GM10266 (cell line): ENCODE results near the gene SMARCA4.

Experiments used
- DNase-seq: peaks from one replicate; pipeline ENCODE4 v3.0.0; 2012; ENCODE audit errors: extremely low spot score
- TF ChIP-seq, protein P1 (sequence below): IDR thresholded peaks from 2 replicates; pipeline ENCODE4 v1.5.1; 2012; ENCODE audit warnings: mild to moderate bottlenecking, low read depth; ENCODE audit not compliant: control insufficient read depth, insufficient read depth; ENCODE audit errors: missing control alignments

The SMARCA4 gene

DNA sequence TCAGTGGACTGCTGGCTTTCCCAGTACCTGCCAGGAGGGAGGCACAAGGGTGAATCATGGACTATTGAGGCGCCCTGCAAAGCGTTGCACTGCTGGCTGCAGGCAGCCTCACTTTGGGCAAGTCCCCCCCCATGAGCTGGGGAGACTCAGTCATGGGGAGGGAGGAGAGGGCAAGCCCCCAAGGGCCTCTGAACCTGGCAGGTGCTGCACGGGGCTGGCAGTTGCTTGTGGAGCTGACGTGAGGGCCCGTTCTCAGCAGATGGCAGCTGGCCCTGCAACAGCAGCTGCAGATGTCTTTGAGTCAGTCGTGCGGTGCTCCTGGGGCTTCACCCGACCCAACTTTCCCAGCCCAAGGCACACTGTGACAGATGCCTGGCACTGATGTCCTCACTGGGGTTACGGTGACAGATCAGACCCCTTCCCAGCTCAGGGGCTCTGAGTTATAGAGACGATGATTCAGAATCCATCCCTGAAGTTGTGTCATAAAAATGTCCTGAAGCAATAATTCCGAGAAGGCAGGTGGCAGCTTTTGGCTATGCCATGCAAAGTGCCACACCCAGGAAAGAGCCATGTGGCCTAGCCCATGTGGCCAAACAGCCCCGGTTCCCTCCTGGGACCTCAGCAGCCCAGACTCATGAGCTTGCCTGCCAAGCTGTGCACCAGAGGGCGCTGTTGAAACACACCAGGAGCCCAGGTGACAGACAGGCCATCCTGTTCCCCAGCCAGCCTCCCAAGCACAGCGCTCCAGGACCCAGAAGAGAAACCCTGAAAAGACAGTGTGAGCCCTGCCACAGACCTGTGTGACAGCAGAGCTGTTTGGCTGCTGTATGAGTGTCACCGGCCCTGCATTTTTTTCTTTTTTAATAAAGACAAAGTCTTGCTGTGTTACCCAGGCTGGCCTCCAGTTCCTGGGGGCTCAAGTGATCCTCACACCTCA, 74.9 kb downstream of the SMARCA4 start:
- TF ChIP-seq, protein P1, sequence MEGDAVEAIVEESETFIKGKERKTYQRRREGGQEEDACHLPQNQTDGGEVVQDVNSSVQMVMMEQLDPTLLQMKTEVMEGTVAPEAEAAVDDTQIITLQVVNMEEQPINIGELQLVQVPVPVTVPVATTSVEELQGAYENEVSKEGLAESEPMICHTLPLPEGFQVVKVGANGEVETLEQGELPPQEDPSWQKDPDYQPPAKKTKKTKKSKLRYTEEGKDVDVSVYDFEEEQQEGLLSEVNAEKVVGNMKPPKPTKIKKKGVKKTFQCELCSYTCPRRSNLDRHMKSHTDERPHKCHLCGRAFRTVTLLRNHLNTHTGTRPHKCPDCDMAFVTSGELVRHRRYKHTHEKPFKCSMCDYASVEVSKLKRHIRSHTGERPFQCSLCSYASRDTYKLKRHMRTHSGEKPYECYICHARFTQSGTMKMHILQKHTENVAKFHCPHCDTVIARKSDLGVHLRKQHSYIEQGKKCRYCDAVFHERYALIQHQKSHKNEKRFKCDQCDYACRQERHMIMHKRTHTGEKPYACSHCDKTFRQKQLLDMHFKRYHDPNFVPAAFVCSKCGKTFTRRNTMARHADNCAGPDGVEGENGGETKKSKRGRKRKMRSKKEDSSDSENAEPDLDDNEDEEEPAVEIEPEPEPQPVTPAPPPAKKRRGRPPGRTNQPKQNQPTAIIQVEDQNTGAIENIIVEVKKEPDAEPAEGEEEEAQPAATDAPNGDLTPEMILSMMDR = peak; percentile 97
- peak; percentile 94 for DNase-seq

DNA sequence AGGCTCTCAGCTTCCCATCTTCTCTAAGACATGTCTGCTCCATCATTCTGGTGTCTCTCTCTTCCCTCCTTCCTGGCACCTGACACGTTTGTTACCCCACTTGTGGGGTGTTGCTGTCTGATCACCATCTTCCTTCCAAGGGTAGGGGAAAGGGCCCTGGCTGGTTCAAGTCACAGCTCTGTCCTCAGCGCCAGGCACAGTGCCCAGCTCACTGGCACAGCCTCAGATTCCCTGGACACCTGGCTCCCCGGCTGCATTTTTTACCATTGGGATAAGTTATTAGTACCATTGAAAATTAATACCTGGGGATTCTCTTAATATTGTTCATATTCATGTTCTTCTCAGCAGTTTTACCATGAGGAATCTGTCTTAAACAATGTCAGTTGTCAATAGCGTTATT, 77.7 kb downstream of the SMARCA4 start:
- TF ChIP-seq, protein P1 = no peak
- no peak for DNase-seq

DNA sequence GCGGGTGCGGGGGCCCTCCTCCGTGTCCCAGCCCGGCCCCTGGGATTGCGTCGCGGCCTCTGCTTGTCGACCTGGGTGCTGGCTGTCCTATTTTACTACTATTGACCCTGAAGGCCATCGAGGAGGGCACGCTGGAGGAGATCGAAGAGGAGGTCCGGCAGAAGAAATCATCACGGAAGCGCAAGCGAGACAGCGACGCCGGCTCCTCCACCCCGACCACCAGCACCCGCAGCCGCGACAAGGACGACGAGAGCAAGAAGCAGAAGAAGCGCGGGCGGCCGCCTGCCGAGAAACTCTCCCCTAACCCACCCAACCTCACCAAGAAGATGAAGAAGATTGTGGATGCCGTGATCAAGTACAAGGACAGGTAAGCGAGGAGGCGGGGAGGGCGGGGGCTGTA, 80.4 kb downstream of the SMARCA4 start:
- TF ChIP-seq, protein P1 = no peak

DNA sequence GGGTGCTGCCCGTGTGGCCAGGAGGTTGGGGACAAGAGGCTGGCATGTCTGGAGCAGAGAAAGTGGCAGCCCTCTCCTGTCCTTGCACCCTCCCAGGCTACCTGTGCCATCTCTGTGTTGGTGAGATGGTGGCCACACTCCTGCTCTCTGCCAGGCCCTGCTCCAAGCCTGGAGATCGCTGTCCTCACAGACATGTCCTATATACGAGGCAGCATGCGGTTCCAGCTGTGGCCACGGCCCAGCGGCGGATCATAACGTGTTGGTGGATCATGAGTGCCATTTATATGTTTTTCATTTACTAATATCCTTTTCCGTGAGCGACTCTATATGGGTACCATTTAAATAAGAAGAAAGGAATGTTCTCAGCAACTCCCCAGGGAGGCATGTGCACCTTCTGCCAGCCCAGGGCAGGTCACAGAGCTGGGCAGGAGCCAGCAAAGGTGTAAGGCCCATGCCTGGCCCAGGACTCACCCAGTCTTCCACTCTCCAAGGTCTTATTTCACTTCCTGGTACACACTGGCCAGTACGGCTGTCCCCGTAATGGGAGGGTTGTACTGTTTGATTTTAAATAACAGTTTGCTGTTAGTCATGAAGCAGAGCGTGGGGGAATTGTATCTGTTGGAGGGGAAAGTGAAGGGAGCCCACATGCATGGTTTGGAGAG, 81.3 kb downstream of the SMARCA4 start:
- no peak for DNase-seq
- TF ChIP-seq, protein P1 = no peak

More for the DNA sequence above, 80.4 kb downstream of the SMARCA4 start:
- no peak for DNase-seq

DNA sequence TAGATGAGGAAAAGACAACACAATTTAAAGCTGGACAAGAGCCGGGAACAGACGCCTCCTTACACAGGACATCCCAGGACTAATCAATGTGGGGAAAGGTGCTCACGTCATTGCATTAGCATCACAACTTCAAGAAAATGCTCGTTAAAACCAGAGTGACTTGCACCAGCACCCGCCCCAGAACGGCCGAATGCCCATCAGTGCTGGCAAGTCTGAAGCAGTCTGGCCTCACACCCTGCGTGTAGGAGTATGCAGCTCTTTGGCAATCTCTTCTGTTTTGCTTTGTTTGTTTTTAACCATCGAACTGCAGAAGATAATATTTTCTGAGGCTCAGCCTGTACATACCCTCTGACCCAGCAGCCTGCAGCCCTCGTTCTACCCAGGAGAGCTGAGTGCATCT, 83.6 kb downstream of the SMARCA4 start:
- DNase-seq = no peak
- TF ChIP-seq, protein P1 = no peak

DNA sequence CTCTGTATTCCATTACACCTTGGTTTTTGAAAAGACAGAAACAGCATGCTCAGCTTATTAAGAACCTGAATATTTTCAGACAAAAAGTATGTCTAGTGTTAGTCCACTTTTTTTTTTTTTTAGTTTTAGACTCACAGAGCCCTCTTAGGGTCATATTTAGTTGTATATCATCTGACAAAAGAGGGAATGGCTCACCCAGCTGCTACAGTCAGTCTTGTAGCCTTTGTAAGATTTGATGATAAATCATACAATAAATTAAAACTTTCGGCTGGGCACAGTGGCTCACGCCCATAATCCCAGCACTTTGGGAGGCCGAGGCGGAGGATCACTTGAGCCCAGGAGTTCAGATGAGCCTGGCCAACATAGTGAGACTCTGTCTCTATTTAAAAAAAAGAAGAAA, 84.7 kb downstream of the SMARCA4 start:
- TF ChIP-seq, protein P1 = no peak
- no peak for DNase-seq

DNA sequence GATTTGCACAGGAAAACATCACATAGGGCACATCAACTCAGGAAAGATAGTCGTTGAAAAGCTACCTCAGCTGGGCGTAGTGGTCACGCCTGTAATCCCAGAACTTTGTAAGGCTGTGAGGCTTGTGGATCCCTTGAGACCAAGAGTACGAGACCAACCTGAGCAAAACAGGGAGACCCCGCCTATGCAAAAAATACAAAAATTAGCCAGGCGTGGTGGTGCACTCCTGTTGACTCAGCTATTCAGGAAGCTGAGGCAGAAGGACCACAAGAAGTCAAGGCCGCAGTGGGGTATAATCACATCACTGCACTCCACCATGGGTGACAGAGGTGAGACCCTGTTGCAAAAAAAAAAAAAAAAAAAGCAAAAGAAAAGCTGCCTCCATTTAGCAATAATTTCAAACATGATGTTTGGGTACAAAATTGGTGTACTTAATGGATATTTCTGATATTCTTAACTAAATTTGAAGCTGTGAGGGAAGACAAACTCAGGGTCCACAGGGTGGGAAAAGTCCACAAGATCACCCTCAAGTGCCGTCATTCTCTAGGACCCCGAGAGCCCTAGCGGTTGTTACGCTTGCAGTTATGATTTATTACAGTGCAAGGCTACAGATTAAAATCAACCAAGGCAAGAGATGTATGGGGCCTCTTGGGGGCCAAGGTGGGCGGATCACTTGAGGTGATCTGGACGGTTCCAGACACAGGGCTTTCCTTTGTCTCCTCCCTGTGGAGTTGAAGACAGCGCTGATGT, 86.0 kb downstream of the SMARCA4 start:
- DNase-seq = no peak
- TF ChIP-seq, protein P1 = no peak
